Right atrium auricular region (tissue), 2 donors: ENCODE measurements around the gene ETF1. TPM values are rescaled to one million over a fixed set of nuclear protein-coding genes. Genes with fewer than 3 reads are reported as not detected.

Experiments
- DNase-seq: peaks from one replicate; pipeline ENCODE4 v3.0.0-alpha.2; 2019; ENCODE audit warnings: low spot score
- H3K27ac ChIP-seq, 2 donors: fragments of 200-600 bp; sonication (generic); 1 replicate in 1 of 2; 2 replicates in 1 of 2; pipeline ENCODE4 v1.5.1; 2016 to 2019
- H3K27me3 ChIP-seq, 2 donors: fragments of 200-600 bp; sonication (generic); one replicate each; pipeline versions ENCODE4 v1.5.1 to v1.6.0; 2017 to 2019
- H3K36me3 ChIP-seq: fragments of 200-600 bp; sonication (generic); one replicate; pipeline ENCODE4 v1.5.1; 2016
- H3K4me1 ChIP-seq, 2 donors: fragments of 200-600 bp; sonication (generic); one replicate each; pipeline versions ENCODE4 v1.5.1 to v1.6.0; 2017 to 2019
- H3K4me3 ChIP-seq, 2 donors: fragments of 200-600 bp; sonication (generic); 1 replicate in 1 of 2; 2 replicates in 1 of 2; pipeline ENCODE4 v1.5.1; 2017 to 2019; ENCODE audit warnings: mild to moderate bottlenecking in 1 of 2, moderate library complexity in 1 of 2
- H3K9me3 ChIP-seq, 2 donors: fragments of 200-600 bp; sonication (generic); one replicate each; pipeline ENCODE4 v1.5.1; 2019
- total RNA-seq, 2 donors: library from RNA; depleted of rRNA; stranded (reverse); fragments of >200 nt; gene quantifications; one replicate each; pipeline ENCODE4 v1.1.0, GENCODE V29; 2016
- TF ChIP-seq, protein P1 (sequence below), 2 donors: fragments of 200-600 bp; sonication (generic); IDR thresholded peaks; one replicate each; pipeline ENCODE4 v1.5.1; 2019; ENCODE audit warnings: antibody characterized with exemption in 2 of 2

ETF1 gene
- total RNA-seq, 2 donors from 2014 or later: 62.0 to 64.1 TPM

GRCh38 chr5:138574744-138575193 lies 31.7 kb upstream of the ETF1 start:
- TF ChIP-seq, protein P1, sequence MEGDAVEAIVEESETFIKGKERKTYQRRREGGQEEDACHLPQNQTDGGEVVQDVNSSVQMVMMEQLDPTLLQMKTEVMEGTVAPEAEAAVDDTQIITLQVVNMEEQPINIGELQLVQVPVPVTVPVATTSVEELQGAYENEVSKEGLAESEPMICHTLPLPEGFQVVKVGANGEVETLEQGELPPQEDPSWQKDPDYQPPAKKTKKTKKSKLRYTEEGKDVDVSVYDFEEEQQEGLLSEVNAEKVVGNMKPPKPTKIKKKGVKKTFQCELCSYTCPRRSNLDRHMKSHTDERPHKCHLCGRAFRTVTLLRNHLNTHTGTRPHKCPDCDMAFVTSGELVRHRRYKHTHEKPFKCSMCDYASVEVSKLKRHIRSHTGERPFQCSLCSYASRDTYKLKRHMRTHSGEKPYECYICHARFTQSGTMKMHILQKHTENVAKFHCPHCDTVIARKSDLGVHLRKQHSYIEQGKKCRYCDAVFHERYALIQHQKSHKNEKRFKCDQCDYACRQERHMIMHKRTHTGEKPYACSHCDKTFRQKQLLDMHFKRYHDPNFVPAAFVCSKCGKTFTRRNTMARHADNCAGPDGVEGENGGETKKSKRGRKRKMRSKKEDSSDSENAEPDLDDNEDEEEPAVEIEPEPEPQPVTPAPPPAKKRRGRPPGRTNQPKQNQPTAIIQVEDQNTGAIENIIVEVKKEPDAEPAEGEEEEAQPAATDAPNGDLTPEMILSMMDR (IDR thresholded peaks at IDR 0.05): no peak
- Histone ChIP-seq H3K36me3 (peaks cover 40% of the 10 kb centered on the region), H3K4me3 (peak overlapping the region; percentile 90 to 94), H3K27ac (peak overlapping the region; percentile 98 to 99), H3K9me3 (no peaks in the 10 kb centered on the region), H3K4me1 (peaks cover 0 to 18% of the 10 kb centered on the region in 2 donors), H3K27me3 (no peaks in the 10 kb centered on the region)
- no peak for DNase-seq

- Histone ChIP-seq H3K27me3 (no peaks in the 10 kb centered on the region), H3K9me3 (no peaks in the 10 kb centered on the region), H3K27ac (peak overlapping the region; percentile 98 to 99), H3K4me3 (peak overlapping the region; percentile 90 to 94), H3K4me1 (peaks cover 0 to 18% of the 10 kb centered on the region in 2 donors), H3K36me3 (peaks cover 46% of the 10 kb centered on the region)
- TF ChIP-seq, protein P1 (IDR thresholded peaks at IDR 0.05): no peak
- DNase-seq: no peak
These were observed 31.1 kb upstream of the ETF1 start for GRCh38 chr5:138573949-138574670.

GRCh38 chr5:138573223-138573622 lies 30.2 kb upstream of the ETF1 start:
- Histone ChIP-seq H3K27ac (no peak overlapping the region), H3K27me3 (no peaks in the 10 kb centered on the region), H3K36me3 (peaks cover 55% of the 10 kb centered on the region), H3K9me3 (no peaks in the 10 kb centered on the region), H3K4me1 (peaks cover 0 to 18% of the 10 kb centered on the region in 2 donors), H3K4me3 (no peak overlapping the region)
- no peak for DNase-seq
- TF ChIP-seq, protein P1 (IDR thresholded peaks at IDR 0.05): no peak

DNA sequence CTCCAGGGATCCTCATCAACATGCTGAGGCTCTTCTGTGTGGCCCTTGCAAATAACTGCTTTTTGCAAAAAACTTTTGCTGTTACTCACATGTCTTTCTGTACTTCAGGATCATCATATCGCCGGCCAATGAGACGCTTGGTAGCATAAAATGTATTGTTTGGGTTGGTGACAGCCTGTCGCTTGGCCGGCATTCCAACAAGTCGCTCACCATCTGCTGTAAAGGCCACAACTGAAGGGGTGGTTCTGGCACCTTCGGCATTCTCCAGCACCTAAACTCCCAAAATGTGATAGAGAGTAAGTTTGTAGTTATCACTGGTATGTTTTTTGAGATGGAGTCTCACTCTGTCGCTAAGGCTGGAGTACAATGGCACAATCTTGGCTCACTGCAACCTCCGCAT lies 27.8 kb upstream of the ETF1 start:
- Histone ChIP-seq H3K27ac (no peak overlapping the region), H3K27me3 (no peaks in the 10 kb centered on the region), H3K4me3 (no peak overlapping the region), H3K9me3 (no peaks in the 10 kb centered on the region), H3K4me1 (peaks cover 0 to 18% of the 10 kb centered on the region in 2 donors), H3K36me3 (peaks cover 79% of the 10 kb centered on the region)
- TF ChIP-seq, protein P1 (IDR thresholded peaks at IDR 0.05): no peak
- no peak for DNase-seq

DNA sequence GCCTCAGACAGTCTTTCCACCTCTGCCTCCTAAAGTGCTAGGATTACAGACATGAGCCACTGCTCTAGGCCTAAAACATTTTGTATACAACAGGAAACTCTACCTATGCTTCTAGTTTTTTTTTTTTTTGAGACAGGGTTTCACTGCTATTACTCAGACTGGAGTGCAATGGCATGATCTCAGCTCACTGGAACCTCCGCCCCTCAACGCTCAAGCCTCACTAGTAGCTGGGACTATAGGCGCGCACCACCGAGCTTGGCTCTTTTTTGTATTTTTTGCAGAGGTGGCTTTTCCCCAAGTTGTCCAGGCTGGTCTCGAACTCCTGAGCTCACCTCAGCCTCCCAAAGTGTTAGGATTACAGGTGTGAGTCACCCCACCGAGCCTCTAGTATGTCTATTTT lies 26.7 kb upstream of the ETF1 start:
- Histone ChIP-seq H3K27me3 (no peaks in the 10 kb centered on the region), H3K27ac (no peak overlapping the region), H3K9me3 (no peaks in the 10 kb centered on the region), H3K4me3 (no peak overlapping the region), H3K36me3 (peaks cover 87% of the 10 kb centered on the region), H3K4me1 (peaks cover 0 to 18% of the 10 kb centered on the region in 2 donors)
- no peak for DNase-seq
- TF ChIP-seq, protein P1 (IDR thresholded peaks at IDR 0.05): no peak
